ENCODE results near the gene ZDHHC12. TPM values are rescaled to one million over a fixed set of nuclear protein-coding genes. Genes with fewer than 3 reads are reported as not detected.

Gene ZDHHC12
- total and polyA plus RNA-seq, 9 donors: 0.30 to 27.1 (median 7.0) TPM

DNA sequence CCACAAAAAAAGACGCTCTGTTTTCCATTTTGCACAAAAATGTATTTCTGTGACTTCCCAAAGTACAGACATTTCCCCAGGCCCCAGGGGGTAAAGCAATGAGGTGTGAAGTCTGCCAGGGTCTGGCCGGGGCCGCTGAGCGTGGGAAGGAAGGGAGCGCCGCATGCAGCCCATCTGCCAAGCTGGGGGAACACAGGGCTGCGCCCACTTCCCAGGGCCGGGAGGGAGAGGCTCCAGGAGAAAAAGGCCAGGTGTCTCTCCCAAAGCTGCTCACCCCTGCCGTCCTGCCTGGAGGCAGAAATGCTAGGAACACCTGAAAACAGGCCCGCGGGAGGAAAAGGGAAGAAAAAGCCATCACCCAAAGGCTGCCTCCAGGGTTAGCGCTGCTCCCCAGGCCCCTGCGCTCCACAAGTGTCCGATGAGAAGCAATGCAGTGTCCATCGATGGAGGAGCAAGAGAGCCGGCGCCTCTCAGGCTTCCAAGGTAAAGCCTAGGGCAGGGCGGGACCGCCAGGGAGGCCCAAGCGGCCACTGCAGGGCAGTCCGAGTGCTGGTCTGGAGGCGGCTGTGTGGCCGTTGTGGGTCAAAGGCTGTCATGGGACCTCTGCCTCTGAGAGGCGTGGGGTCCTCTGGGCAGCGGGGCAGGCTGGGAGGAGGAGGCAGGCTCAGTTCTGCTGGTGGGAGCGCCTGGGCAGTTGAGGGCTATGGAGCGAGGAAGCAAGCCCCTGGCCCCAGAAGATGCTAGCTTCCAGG, 6.0 kb upstream of the ZDHHC12 start:
- Histone ChIP-seq H3K4me3 (no peak overlapping the region), H3K9me3 (no peaks in the 10 kb centered on the region), H3K27ac (no peak overlapping the region), H3K4me1 (ENCODE audit: insufficient read depth) (no peaks in the 10 kb centered on the region), H3K27me3 (no peaks in the 10 kb centered on the region), H3K36me3 (no peaks in the 10 kb centered on the region)
- intact Hi-C loops (cut with DNase I): loop anchor here in 1 of 4 donors (10.0 kb wide), 1 partner anchor 195 kb away; the partner anchor contains the start of gene PHYHD1
- 84 to 87% (median 84%) methylated on average over 27 of the region's 27 CpGs for whole genome bisulfite sequencing, 3 donors
- TF ChIP-seq CTCF (IDR thresholded peaks at IDR 0.05): no peak
- no peak for TF ChIP-seq EP300 (IDR thresholded peaks at IDR 0.05)
- no peak for TF ChIP-seq POLR2A (IDR thresholded peaks at IDR 0.05)
- no peak for DNase-seq

DNA sequence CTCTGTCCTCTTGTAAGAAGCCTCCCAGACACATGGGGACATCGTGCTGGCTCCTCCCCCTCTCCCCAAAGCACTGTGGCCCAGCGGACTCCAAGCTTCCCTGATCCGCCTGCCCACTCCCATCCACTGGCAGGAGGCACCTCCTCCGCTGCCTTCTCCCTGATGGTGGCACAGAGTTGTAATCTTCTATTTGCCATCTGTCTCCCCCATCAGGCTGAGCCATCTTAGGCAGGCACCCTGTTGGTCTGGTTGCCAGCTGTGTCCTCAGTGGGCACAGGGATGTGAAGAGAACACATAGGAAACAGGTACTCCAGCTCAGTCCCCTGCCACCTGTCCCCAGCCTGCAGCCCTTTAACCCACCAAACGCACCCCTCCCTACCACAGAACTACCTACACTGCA, 5.4 kb upstream of the ZDHHC12 start:
- 71 to 79% (median 73%) methylated on average over 5 of the region's 5 CpGs for WGBS, 3 donors
- no peaks in the 10 kb centered on the region for H3K9me3 ChIP-seq

GRCh38 chr9:128728298-128728697, 4.4 kb upstream of the ZDHHC12 start:
- Histone ChIP-seq H3K27ac (no peak overlapping the region), H3K4me1 (ENCODE audit: insufficient read depth) (no peaks in the 10 kb centered on the region), H3K36me3 (no peaks in the 10 kb centered on the region), H3K9me3 (no peaks in the 10 kb centered on the region), H3K27me3 (no peaks in the 10 kb centered on the region), H3K4me3 (no peak overlapping the region)
- intact Hi-C loops (cut with DNase I): no loop called here
- TF ChIP-seq EP300 (IDR thresholded peaks at IDR 0.05): no peak
- TF ChIP-seq POLR2A (IDR thresholded peaks at IDR 0.05): no peak
- no peak for TF ChIP-seq CTCF (IDR thresholded peaks at IDR 0.05)
- 56 to 66% (median 64%) methylated on average over 7 of the region's 7 CpGs for WGBS, 3 donors
- DNase-seq: no peak

More for the DNA sequence above, 5.4 kb upstream of the ZDHHC12 start:
- Histone ChIP-seq H3K27me3 (no peaks in the 10 kb centered on the region), H3K4me3 (no peak overlapping the region), H3K27ac (no peak overlapping the region), H3K36me3 (no peaks in the 10 kb centered on the region), H3K4me1 (ENCODE audit: insufficient read depth) (no peaks in the 10 kb centered on the region)
- intact Hi-C loops (cut with DNase I): no loop called here
- TF ChIP-seq EP300 (IDR thresholded peaks at IDR 0.05): no peak
- no peak for TF ChIP-seq CTCF (IDR thresholded peaks at IDR 0.05)
- no peak for TF ChIP-seq POLR2A (IDR thresholded peaks at IDR 0.05)
- no peak for DNase-seq

GRCh38 chr9:128727640-128728248, 3.8 kb upstream of the ZDHHC12 start:
- 80 to 86% (median 82%) methylated on average over 5 of the region's 5 CpGs for WGBS, 3 donors

More at GRCh38 chr9:128727640-128728248, 3.8 kb upstream of the ZDHHC12 start:
- intact Hi-C loops (cut with DNase I): no loop called here
- no peaks in the 10 kb centered on the region for H3K4me1 ChIP-seq (ENCODE audit: insufficient read depth)
- no peak overlapping the region for H3K4me3 ChIP-seq
- H3K27me3 ChIP-seq: no peaks in the 10 kb centered on the region
- H3K27ac ChIP-seq: no peak overlapping the region
- no peaks in the 10 kb centered on the region for H3K9me3 ChIP-seq
- no peaks in the 10 kb centered on the region for H3K36me3 ChIP-seq
- no peak for DNase-seq
- TF ChIP-seq EP300 (IDR thresholded peaks at IDR 0.05) (no peak), CTCF (IDR thresholded peaks at IDR 0.05) (no peak), POLR2A (IDR thresholded peaks at IDR 0.05) (no peak)

All from ovary (tissue), 9 donors.